ENCODE data around the gene RORB.

Gene RORB

DNA sequence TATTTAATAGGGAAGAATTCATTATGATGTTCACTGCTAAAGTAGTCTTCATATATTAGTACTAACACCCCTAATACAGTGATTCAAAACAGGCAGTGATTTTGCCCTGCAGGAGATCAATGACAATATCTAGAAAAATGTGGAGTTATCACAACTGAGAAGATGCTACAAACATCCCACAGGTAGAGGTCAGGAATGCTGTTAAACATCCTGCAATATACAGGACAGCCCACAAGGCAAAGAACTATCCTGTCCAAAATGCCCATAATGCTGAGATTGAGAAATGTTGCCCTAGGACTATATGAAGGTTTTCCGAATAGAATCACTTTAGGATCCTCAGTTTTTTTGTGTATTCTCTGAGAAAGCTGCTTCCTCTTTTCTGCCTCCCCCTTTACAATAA, 15.3 kb downstream of the RORB start:
- TF ChIP-seq, protein P1, sequence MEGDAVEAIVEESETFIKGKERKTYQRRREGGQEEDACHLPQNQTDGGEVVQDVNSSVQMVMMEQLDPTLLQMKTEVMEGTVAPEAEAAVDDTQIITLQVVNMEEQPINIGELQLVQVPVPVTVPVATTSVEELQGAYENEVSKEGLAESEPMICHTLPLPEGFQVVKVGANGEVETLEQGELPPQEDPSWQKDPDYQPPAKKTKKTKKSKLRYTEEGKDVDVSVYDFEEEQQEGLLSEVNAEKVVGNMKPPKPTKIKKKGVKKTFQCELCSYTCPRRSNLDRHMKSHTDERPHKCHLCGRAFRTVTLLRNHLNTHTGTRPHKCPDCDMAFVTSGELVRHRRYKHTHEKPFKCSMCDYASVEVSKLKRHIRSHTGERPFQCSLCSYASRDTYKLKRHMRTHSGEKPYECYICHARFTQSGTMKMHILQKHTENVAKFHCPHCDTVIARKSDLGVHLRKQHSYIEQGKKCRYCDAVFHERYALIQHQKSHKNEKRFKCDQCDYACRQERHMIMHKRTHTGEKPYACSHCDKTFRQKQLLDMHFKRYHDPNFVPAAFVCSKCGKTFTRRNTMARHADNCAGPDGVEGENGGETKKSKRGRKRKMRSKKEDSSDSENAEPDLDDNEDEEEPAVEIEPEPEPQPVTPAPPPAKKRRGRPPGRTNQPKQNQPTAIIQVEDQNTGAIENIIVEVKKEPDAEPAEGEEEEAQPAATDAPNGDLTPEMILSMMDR (IDR thresholded peaks at IDR 0.05; ENCODE audit: low read length, missing control alignments), result no peak
- H3K4me3 ChIP-seq (replicated peaks; ENCODE audit: low read depth, low read length), result no peak overlapping the region
- no peak for DNase-seq (ENCODE audit: low read depth)

GRCh38 chr9:74513221-74513620, 16.1 kb downstream of the RORB start:
- DNase-seq (ENCODE audit: low read depth), result no peak
- H3K4me3 ChIP-seq (replicated peaks; ENCODE audit: low read depth, low read length), result no peak overlapping the region
- TF ChIP-seq, protein P1 (IDR thresholded peaks at IDR 0.05; ENCODE audit: low read length, missing control alignments), result no peak

DNA sequence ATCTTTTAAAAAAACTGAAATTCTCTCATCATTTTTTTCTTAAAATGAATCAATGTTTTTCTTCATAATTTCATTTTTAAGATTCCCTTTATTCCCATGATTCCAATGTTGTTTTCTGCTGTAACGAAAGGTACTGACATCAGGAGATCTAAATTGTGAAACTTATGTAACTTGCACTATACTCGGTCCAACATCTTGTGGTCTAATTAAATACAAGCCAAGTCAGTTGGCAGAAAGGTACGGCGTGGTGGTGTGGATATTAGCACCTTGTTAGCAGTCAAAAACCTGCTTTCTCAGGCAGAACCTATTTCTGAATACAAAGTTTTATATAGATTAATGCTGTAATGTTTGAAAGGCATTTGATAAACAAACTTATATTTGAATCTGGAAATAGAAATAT, 20.1 kb downstream of the RORB start:
- TF ChIP-seq, protein P1 (IDR thresholded peaks at IDR 0.05; ENCODE audit: low read length, missing control alignments), result no peak
- no peak for DNase-seq (ENCODE audit: low read depth)
- no peak overlapping the region for H3K4me3 ChIP-seq (replicated peaks; ENCODE audit: low read depth, low read length)

DNA sequence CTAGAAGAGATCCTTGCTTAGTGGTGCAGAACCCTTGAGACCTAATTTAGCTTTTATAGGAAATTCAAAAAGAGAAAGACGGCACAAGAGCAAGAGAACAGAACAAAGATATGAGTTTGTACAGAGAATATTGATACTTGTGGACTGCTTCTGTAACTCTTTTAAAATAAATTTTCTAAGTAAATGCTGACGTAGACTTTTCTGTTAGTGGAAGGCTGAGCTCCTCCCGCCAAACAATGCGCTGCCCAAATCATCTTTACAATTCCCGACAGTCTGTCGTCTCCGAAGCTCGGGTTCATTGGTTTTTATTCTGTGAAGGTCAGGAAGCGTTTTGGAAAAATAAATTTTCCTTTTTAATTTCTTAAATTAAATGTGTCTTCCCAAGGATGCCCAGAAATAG, 22.3 kb downstream of the RORB start:
- DNase-seq (ENCODE audit: low read depth), result no peak
- no peak overlapping the region for H3K4me3 ChIP-seq (replicated peaks; ENCODE audit: low read depth, low read length)
- TF ChIP-seq, protein P1 (IDR thresholded peaks at IDR 0.05; ENCODE audit: low read length, missing control alignments), result no peak

DNA sequence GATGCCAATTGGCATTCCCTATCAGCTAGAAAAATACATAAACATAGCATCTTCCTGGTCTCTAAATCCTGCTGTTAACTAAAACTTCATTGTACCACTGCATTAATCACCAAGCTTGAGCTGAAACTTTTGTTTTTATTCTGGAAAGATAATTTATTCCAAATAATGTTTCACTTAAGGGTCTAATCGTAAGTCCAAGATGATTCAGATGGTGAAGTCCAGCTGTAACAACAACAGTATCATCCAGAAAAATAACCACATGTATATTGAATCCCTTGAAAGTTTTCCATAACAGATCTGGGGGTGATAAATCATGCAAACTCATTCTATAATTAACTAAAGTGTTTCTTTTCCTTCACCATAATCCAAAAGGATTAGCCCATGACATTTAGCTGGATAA, 23.9 kb downstream of the RORB start:
- no peak overlapping the region for H3K4me3 ChIP-seq (replicated peaks; ENCODE audit: low read depth, low read length)
- TF ChIP-seq, protein P1 (IDR thresholded peaks at IDR 0.05; ENCODE audit: low read length, missing control alignments), result no peak
- DNase-seq (ENCODE audit: low read depth), result no peak

DNA sequence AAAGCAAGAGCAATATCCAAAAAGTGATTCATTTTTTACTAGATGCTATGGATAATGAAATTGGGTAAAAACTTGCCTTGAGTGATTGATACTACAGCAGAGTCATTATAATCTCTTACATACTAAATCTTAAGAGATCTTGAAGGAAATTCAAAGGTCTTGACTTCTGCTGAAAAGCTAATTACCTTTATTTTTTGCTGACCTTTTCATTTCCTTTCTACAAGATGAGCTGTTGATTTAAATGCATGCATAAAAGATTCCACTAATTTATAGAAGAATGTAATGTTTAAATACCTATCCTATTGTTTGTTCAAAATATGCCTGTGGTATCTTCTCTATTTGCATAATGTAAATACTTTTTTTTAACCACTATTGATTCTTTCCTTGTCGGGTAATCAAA, 27.2 kb downstream of the RORB start:
- DNase-seq (ENCODE audit: low read depth), result no peak
- TF ChIP-seq, protein P1 (IDR thresholded peaks at IDR 0.05; ENCODE audit: low read length, missing control alignments), result no peak
- H3K4me3 ChIP-seq (replicated peaks; ENCODE audit: low read depth, low read length), result no peak overlapping the region

GRCh38 chr9:74526215-74526614, 29.1 kb downstream of the RORB start:
- DNase-seq (ENCODE audit: low read depth), result no peak
- TF ChIP-seq, protein P1 (IDR thresholded peaks at IDR 0.05; ENCODE audit: low read length, missing control alignments), result no peak
- H3K4me3 ChIP-seq (replicated peaks; ENCODE audit: low read depth, low read length), result no peak overlapping the region

Data from fibroblast of pulmonary artery (primary cell).